ENCODE data around the gene MAD2L1BP. TPM values are rescaled to one million over a fixed set of nuclear protein-coding genes. Genes with fewer than 3 reads are reported as not detected.

The MAD2L1BP gene
- total RNA-seq, 1 experiment from 2014 or later = 36.6 TPM

- H3K4me1 ChIP-seq (ENCODE audit: control insufficient read depth in 1 of 2, insufficient read depth in 2 of 2, low read length in 2 of 2) = peaks cover 7 to 11% of the 10 kb centered on the region in 2 experiments; a peak in 3 of 4 replicates
- RAD21 ChIA-PET (ENCODE audit: low non-redundant PET in 1 of 2, low total read pairs in 2 of 2, uncharacterized antibody in 2 of 2, unreplicated experiment in 2 of 2) = no interaction called here
- POLR2A ChIA-PET = no interaction called here
- CTCF ChIA-PET = no interaction called here
- H3K9me3 ChIP-seq (ENCODE audit: control insufficient read depth in 1 of 2, insufficient read depth in 1 of 2, low read depth in 1 of 2, low read length in 2 of 2) = no peaks in the 10 kb centered on the region
- intact Hi-C loops (cut with micrococcal nuclease) = no loop called here
- DNase-seq (ENCODE audit: low read depth, low spot score) = no peak
- no peak overlapping the region for H3K4me2 ChIP-seq (ENCODE audit: low read length)
- no TSS peak for BruUV-seq (replicated peaks)
- TF ChIP-seq EZH2phosphoT487 (IDR thresholded peaks at IDR 0.05; ENCODE audit: borderline replicate concordance) = no peak
- TF ChIP-seq POLR2AphosphoS5 (IDR thresholded peaks at IDR 0.05; ENCODE audit: low read depth, low read length) = no peak
- TF ChIP-seq RAD21 (IDR thresholded peaks at IDR 0.05; ENCODE audit: low read depth) = no peak
- no peak for TF ChIP-seq CEBPB (IDR thresholded peaks at IDR 0.05; ENCODE audit: low read depth)
- no peak for TF ChIP-seq ZNF274 (IDR thresholded peaks at IDR 0.05; ENCODE audit: low read depth, low read length)
- TF ChIP-seq YY1 (IDR thresholded peaks at IDR 0.05; ENCODE audit: extremely low read depth, insufficient replicate concordance, low read depth, low read length) = no peak
- no peak for TF ChIP-seq SP1 (IDR thresholded peaks at IDR 0.05; ENCODE audit: low read depth)
- TF ChIP-seq ZFX (IDR thresholded peaks at IDR 0.05) = no peak
- TF ChIP-seq TCF7L2 (IDR thresholded peaks at IDR 0.05; ENCODE audit: borderline replicate concordance, extremely low read depth, insufficient read depth, insufficient read length) = no peak
- no peak for TF ChIP-seq MAX (IDR thresholded peaks at IDR 0.05)
- no peak for TF ChIP-seq CBX3 (IDR thresholded peaks at IDR 0.05; ENCODE audit: low read depth)
- TF ChIP-seq POLR2A (IDR thresholded peaks at IDR 0.05; ENCODE audit: borderline replicate concordance, extremely low read depth, insufficient read depth, insufficient read length) = no peak
- no peak for TF ChIP-seq CTCF (IDR thresholded peaks at IDR 0.05 in 2 of 3, conservative IDR thresholded peaks at IDR 0.05 in 1 of 3; ENCODE audit: borderline replicate concordance in 1 of 3, insufficient read depth in 1 of 3, low read depth in 2 of 3, low read length in 2 of 3)
- TF ChIP-seq FOSL1 (IDR thresholded peaks at IDR 0.05; ENCODE audit: low read depth) = no peak
- TF ChIP-seq EGR1 (IDR thresholded peaks at IDR 0.05; ENCODE audit: low read depth) = no peak
- TF ChIP-seq EZH2 (IDR thresholded peaks at IDR 0.05) = no peak
- no peak for TF ChIP-seq JUND (IDR thresholded peaks at IDR 0.05)
- no peak for TF ChIP-seq REST (IDR thresholded peaks at IDR 0.05; ENCODE audit: low read depth)
- no peak for TF ChIP-seq ATF3 (IDR thresholded peaks at IDR 0.05)
- no peak for TF ChIP-seq SIN3A (IDR thresholded peaks at IDR 0.05; ENCODE audit: low read depth)
- no peak overlapping the region for H2AFZ ChIP-seq (ENCODE audit: low read depth, low read length, poor library complexity, severe bottlenecking)
- H3K79me2 ChIP-seq (ENCODE audit: insufficient read depth, low read length) = peaks cover 83% of the 10 kb centered on the region
- peaks cover 14 to 23% of the 10 kb centered on the region in 2 experiments; a peak in 3 of 4 replicates for H3K36me3 ChIP-seq (ENCODE audit: control insufficient read depth in 1 of 2, insufficient read depth in 2 of 2, low read length in 2 of 2)
- H3K4me3 ChIP-seq (replicated peaks in 1 of 2; ENCODE audit: low read depth in 1 of 2, low read length in 2 of 2) = no peak overlapping the region
- H3K9me2 ChIP-seq (ENCODE audit: insufficient read depth) = no peaks in the 10 kb centered on the region
- no peaks in the 10 kb centered on the region; the same call in 1 of the 2 replicates for H4K20me1 ChIP-seq (ENCODE audit: insufficient read depth)
- no peak overlapping the region for H3K9ac ChIP-seq (ENCODE audit: low read length)
- H3K27me3 ChIP-seq (ENCODE audit: insufficient read depth, low read length) = no peaks in the 10 kb centered on the region
- H3K27ac ChIP-seq (ENCODE audit: low read depth, low read length) = no peak overlapping the region
- no peak for ATAC-seq
Observed at GRCh38 chr6:43682724-43683429, 47.2 kb downstream of the MAD2L1BP start.
